Retinal pigment epithelial cell (primary cell): ENCODE measurements around the gene KRTAP10-11.
"Not testable (repeated sequence)": the region's sequence is repeated elsewhere in the genome, so short reads cannot be mapped to it uniquely, and the experiment has no call there.

ENCODE experiments used
- DNase-seq: peaks from one replicate; pipeline ENCODE4 v3.0.0-alpha.2; 2010; ENCODE audit warnings: low read depth
- H3K4me3 ChIP-seq: 2 replicates; pipeline ENCODE4 v1.5.1; 2011; ENCODE audit warnings: mild to moderate bottlenecking, low read length, control low read depth, moderate library complexity
- CTCF ChIP-seq: conservative IDR thresholded peaks from 2 replicates; pipeline ENCODE4 v1.5.1; 2011; ENCODE audit warnings: low read depth, low read length, control low read depth, inconsistent platforms

KRTAP10-11 gene

GRCh38 chr21:44646366-44647221, at the start of gene KRTAP10-11:
Gene KRTAP10-11 (plus strand): TSS chr21:44646414. CDS start chr21:44646459, 45 bp downstream.
- not testable (repeated sequence) for H3K4me3 ChIP-seq, DNase-seq

GRCh38 chr21:44598061-44598460, 48.2 kb upstream of the KRTAP10-11 start:
- TF ChIP-seq CTCF, result no peak
- DNase-seq, result no peak
- H3K4me3 ChIP-seq, result no peak overlapping the region

- no peak overlapping the region for H3K4me3 ChIP-seq
- no peak for DNase-seq
- TF ChIP-seq CTCF, result no peak
These were observed 46.8 kb upstream of the KRTAP10-11 start for GRCh38 chr21:44599264-44600029.

GRCh38 chr21:44600118-44600978, 45.9 kb upstream of the KRTAP10-11 start, which contains the start of gene KRTAP10-7:
Gene KRTAP10-7 (plus strand): TSS chr21:44600597. CDS start chr21:44600622, 25 bp downstream.
- DNase-seq, H3K4me3 ChIP-seq: not testable (repeated sequence)

GRCh38 chr21:44601091-44601490, 45.1 kb upstream of the KRTAP10-11 start:
- H3K4me3 ChIP-seq, DNase-seq: not testable (repeated sequence)

- DNase-seq, result no peak
- no peak overlapping the region for H3K4me3 ChIP-seq
- no peak for TF ChIP-seq CTCF
These were observed 44.4 kb upstream of the KRTAP10-11 start for GRCh38 chr21:44601596-44602462.

- no peak overlapping the region for H3K4me3 ChIP-seq
- no peak for DNase-seq
- no peak for TF ChIP-seq CTCF
These were observed 43.8 kb upstream of the KRTAP10-11 start for GRCh38 chr21:44602463-44602850.
